A673 (cell line): Measurements from ENCODE around the gene RASSF6. TPM values are rescaled to one million over a fixed set of nuclear protein-coding genes. Genes with fewer than 3 reads are reported as not detected.

Experiments
- BruUV-seq: library from RNA; stranded (reverse); fragments of 400-500 nt; replicated peaks from 2 replicates; lab custom pipeline; 2021; lab: Mats Ljungman, UMichigan
- CTCF ChIA-PET: fragments of 300-600 bp; sonication (Branson Sonifier 250); formaldehyde crosslinking; loops from one replicate; lab custom pipeline; 2022; ENCODE audit warnings: antibody characterized with exemption; lab: Charles Lee
- POLR2A ChIA-PET: fragments of 300-600 bp; sonication (Branson Sonifier 250); formaldehyde crosslinking; loops from one replicate; lab custom pipeline; 2022; ENCODE audit warnings: antibody characterized with exemption; ENCODE audit not compliant: low non-redundant PET; lab: Charles Lee
- DNase-seq: peaks from one replicate; pipeline ENCODE4 v3.0.0-alpha.2; 2015; ENCODE audit warnings: low spot score
- H3K27ac ChIP-seq: fragments of 200-600 bp; sonication (generic); 2 replicates; pipeline ENCODE4 v1.5.1; 2016; ENCODE audit warnings: mixed run types, low read depth, mild to moderate bottlenecking, mixed read lengths, antibody characterized with exemption, low read length; ENCODE audit not compliant: poor library complexity, severe bottlenecking
- H3K27me3 ChIP-seq: fragments of 200-600 bp; sonication (generic); replicated peaks from 2 replicates; pipeline ENCODE4 v1.6.1; 2017; ENCODE audit warnings: mixed run types, low read depth, mild to moderate bottlenecking, mixed read lengths, antibody characterized with exemption, low read length; ENCODE audit not compliant: insufficient read depth, poor library complexity
- H3K36me3 ChIP-seq: fragments of 200-600 bp; sonication (generic); 2 replicates; pipeline ENCODE4 v1.6.1; 2016; ENCODE audit warnings: mixed run types, mild to moderate bottlenecking, mixed read lengths, antibody characterized with exemption, low read length; ENCODE audit not compliant: insufficient read depth, poor library complexity, severe bottlenecking
- H3K4me1 ChIP-seq: fragments of 200-600 bp; sonication (generic); 2 replicates; pipeline ENCODE4 v1.6.1; 2017; ENCODE audit warnings: mixed run types, mild to moderate bottlenecking, mixed read lengths, antibody characterized with exemption, low read length; ENCODE audit not compliant: insufficient read depth, poor library complexity, severe bottlenecking
- H3K4me3 ChIP-seq: fragments of 200-600 bp; sonication (generic); 2 replicates; pipeline ENCODE4 v1.5.1; 2016; ENCODE audit warnings: low read depth, mixed run types, mild to moderate bottlenecking, mixed read lengths, low read length; ENCODE audit not compliant: poor library complexity, severe bottlenecking
- H3K9me3 ChIP-seq: fragments of 200-600 bp; sonication (generic); 2 replicates; pipeline ENCODE4 v1.6.1; 2016; ENCODE audit warnings: mixed run types, low read depth, mild to moderate bottlenecking, mixed read lengths, antibody characterized with exemption, low read length; ENCODE audit not compliant: poor library complexity, severe bottlenecking
- CTCF ChIP-seq: fragments of 300-800, 200-600 bp; sonication (generic); conservative IDR thresholded peaks from 2 replicates; pipeline ENCODE4 v1.5.1; 2017; ENCODE audit warnings: low read depth, mild to moderate bottlenecking, antibody characterized with exemption, low read length, moderate library complexity, mixed read lengths
- EZH2 ChIP-seq: fragments of 200-600 bp; sonication (generic); IDR thresholded peaks from 2 replicates; pipeline ENCODE4 v1.6.1; 2017; ENCODE audit warnings: borderline replicate concordance, low read depth, mild to moderate bottlenecking, mixed read lengths, antibody characterized with exemption, low read length; ENCODE audit not compliant: poor library complexity, severe bottlenecking
- intact Hi-C: fragments of 100-400 bp; cut with micrococcal nuclease; formaldehyde crosslinking; loops from one replicate; pipeline ENCODE4 v1.10.0; 2022; ENCODE audit not compliant: unreplicated experiment
- total RNA-seq: library from RNA; stranded (reverse); gene quantifications from 2 replicates; pipeline ENCODE4 v1.2.3, GENCODE V29; 2021

The RASSF6 gene
- total RNA-seq, 1 experiment from 2014 or later = not detected

GRCh38 chr4:73606465-73606974, 13.7 kb downstream of the RASSF6 start:
- TF ChIP-seq EZH2 = no peak
- no peak for TF ChIP-seq CTCF
- intact Hi-C loops = no loop called here
- BruUV-seq = no TSS peak
- no peak overlapping the region for H3K4me3 ChIP-seq
- POLR2A ChIA-PET = no interaction called here
- no peaks in the 10 kb centered on the region for H3K4me1 ChIP-seq
- no peaks in the 10 kb centered on the region for H3K9me3 ChIP-seq
- DNase-seq = no peak
- CTCF ChIA-PET = no interaction called here
- H3K27me3 ChIP-seq = no peaks in the 10 kb centered on the region
- no peak overlapping the region for H3K27ac ChIP-seq
- no peaks in the 10 kb centered on the region for H3K36me3 ChIP-seq

GRCh38 chr4:73603854-73604584, 16.2 kb downstream of the RASSF6 start:
- Histone ChIP-seq H3K36me3 (no peaks in the 10 kb centered on the region), H3K4me1 (no peaks in the 10 kb centered on the region), H3K9me3 (no peaks in the 10 kb centered on the region), H3K27me3 (no peaks in the 10 kb centered on the region), H3K4me3 (no peak overlapping the region), H3K27ac (no peak overlapping the region)
- DNase-seq = no peak
- intact Hi-C loops = no loop called here
- ChIA-PET CTCF (no interaction called here), POLR2A (no interaction called here)
- no TSS peak for BruUV-seq
- TF ChIP-seq CTCF = no peak
- TF ChIP-seq EZH2 = no peak

GRCh38 chr4:73603271-73603710, 16.9 kb downstream of the RASSF6 start:
- no peaks in the 10 kb centered on the region for H3K27me3 ChIP-seq
- no peaks in the 10 kb centered on the region for H3K36me3 ChIP-seq
- DNase-seq = no peak
- H3K27ac ChIP-seq = no peak overlapping the region
- TF ChIP-seq EZH2 = no peak
- TF ChIP-seq CTCF = no peak
- H3K4me1 ChIP-seq = no peaks in the 10 kb centered on the region
- ChIA-PET CTCF (no interaction called here), POLR2A (no interaction called here)
- H3K9me3 ChIP-seq = no peaks in the 10 kb centered on the region
- intact Hi-C loops = no loop called here
- BruUV-seq = no TSS peak
- H3K4me3 ChIP-seq = no peak overlapping the region
